ENCODE results near the gene SYT12.

The SYT12 gene

GRCh38 chr11:67027943-67028542 is 5.1 kb downstream of the SYT12 start:
- DNase-seq (ENCODE audit: low read depth in 2 of 2): no peak

- DNase-seq (ENCODE audit: low read depth in 2 of 2): no peak
Measured at GRCh38 chr11:67029146-67029545, 6.2 kb downstream of the SYT12 start.

DNA sequence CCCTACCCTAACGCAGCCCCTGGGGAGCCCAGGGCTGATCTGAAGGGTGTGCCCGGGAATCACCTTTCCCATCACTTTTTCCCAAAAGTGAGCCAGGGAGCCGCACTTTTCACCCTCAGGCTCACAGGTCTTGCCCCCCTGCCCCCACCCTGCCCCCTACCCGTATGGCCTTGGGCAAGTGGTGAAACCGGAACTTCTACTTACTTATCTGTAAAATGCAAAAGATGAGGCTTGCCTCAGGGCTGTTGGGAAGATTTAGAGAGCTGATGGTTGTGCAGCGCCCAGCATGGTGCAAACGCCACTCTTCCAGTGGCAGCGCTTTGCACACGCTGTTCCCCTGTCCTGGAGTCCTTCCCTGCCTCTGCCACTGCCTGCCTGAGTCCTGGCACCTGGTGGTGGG is 8.0 kb downstream of the SYT12 start:
- no peak for DNase-seq (ENCODE audit: low read depth in 2 of 2)

- DNase-seq (ENCODE audit: low read depth in 2 of 2): no peak
Measured at GRCh38 chr11:67031791-67032561, 9.0 kb downstream of the SYT12 start.

DNA sequence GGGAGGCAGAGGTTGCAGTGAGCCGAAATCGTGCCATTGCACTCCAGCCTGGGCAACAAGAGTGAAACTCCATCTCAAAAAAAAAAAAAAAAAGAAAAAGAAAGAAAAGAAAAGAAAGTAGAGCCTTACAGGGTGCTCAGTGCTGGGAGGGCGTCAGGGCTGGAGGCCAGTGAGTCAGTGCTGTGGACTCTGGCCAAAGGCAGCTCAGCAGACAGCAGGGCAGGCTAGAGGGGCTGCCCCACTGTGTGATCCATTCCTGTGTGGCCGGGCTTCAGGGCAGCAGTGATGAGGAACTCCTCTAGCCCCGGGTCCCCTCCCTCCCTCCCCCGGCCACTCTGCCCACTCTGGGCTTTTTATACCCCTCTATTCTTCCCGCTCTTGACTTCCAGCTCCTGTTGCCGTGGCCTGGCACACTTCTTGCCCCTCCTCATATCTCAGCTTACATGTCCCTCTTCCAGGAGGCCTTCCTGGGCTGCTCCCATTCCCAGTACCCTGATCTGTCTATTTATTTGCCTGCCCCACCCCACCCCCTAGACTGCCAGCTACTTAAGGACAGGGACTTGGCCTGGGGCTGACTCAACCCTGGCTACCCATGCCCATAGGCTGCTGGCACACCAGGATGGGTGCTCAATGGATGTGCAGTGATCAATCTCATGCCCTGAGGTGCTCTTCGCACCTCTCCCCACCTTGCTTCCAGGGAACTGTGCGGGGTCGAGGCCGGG is 10.1 kb downstream of the SYT12 start:
- DNase-seq (ENCODE audit: low read depth in 2 of 2): peak; percentile 37 to 44

- DNase-seq (ENCODE audit: low read depth in 2 of 2): peak; percentile 92 to 93
Measured at GRCh38 chr11:67033661-67034166, 10.8 kb downstream of the SYT12 start.

DNA sequence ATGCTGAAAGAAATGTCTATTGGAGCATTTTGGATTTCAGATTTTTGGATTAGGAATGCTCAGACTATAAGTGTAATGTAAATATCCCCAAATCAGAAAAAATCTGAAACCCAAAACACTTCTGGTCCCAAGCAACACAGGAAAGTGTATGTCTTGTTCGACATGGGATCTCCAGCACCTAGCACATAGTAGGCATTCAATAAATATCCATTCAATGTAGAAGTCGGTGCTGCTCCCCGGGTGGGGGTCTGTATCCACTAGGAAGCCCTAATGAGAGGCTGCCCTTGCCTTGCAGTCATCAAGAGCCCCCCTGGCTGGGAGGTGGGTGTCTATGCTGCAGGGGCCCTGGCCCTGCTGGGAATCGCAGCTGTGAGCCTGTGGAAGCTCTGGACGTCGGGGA is 11.4 kb downstream of the SYT12 start:
- no peak for DNase-seq (ENCODE audit: low read depth in 2 of 2)

DNA sequence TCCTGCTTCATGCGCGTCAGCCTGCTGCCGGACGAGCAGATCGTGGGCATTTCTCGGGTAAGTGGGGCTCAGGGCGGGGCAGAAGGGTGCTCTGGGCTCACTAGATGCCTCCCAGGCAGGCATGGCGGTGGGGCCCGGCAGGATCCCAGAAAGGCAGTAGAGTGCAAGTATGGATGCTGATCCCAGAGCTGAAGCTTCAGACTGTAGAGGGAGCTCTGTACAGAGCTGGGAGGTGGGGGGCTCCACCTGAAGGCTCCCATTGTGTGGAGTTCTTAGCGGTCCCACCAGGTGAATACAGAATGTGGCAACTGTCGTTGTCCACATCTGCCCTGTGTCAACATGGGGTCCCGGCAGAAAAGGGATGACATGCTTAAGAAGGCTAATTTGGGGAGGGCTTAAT is 17.2 kb downstream of the SYT12 start:
- DNase-seq (ENCODE audit: low read depth in 2 of 2): no peak

DNA sequence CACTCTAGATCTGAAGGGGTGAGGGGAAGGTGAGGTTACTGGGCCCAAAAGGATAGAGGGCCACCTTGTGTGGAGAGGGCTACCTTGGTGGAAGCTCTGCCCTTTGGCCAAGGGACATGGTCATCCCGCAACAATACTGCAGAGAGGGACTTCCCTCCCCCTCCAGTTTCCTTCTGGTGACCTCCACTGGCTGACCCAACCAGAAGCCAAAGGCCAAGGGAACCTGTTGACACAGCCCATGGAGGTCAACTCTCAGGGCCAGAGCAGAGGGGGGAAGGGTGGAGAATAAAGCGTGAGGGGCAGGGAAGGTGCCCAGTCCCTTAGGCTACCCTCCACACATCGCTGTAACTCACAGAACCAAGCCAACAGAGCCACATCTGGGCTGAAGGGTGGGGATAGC is 18.7 kb downstream of the SYT12 start:
- no peak for DNase-seq (ENCODE audit: low read depth in 2 of 2)

- no peak for DNase-seq (ENCODE audit: low read depth in 2 of 2)
Measured at GRCh38 chr11:67043572-67044349, 20.8 kb downstream of the SYT12 start.

DNA sequence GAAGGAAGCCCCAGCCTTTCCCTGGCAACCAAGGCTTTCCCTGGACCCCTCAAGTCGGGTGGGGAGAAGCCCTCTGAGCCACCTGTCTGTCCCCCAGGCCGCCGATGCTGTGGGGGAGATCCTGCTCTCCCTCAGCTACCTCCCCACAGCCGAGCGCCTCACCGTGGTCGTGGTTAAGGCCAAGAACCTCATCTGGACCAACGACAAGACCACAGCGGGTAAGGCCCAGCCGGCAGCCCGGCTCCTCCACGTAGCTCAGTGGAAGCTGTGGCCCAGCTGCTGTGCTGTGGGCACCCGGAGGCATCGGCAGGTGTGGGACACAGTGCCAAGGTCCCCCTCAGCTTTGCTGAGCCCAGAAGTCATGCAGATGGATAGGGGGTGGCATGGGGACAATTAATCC is 21.6 kb downstream of the SYT12 start:
- DNase-seq (ENCODE audit: low read depth in 2 of 2): no peak

- DNase-seq (ENCODE audit: low read depth in 2 of 2): peak in 1 of 2 experiments; percentile 20
Measured at GRCh38 chr11:67045314-67045713, 22.4 kb downstream of the SYT12 start.

DNA sequence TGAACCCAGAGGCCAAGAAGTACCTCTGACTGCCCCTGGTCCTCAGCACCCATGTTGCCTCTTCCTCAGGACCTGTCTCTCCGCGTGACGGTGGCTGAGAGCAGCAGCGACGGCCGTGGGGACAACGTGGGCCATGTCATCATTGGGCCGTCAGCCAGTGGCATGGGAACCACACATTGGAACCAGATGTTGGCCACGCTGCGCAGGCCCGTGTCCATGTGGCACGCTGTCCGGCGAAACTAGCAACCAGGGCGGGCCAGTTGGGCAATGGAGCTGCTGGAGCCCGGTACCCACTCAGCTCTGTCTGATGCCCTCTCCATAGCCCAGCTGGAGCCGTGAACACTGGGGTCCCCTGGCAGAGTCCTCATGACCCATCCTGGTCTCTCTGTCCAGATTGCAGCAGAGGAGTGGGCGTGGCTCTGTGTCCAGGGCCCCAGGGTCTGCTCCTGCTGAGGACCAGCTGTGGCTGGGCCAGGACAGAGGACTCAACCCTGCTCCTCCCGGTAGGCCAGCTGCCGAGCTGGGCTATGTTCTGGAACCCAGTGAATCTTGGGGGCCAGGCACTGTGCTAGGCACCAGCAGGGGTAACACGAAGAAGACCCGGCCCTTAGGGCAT is 25.7 kb downstream of the SYT12 start:
- DNase-seq (ENCODE audit: low read depth in 2 of 2): no peak

DNA sequence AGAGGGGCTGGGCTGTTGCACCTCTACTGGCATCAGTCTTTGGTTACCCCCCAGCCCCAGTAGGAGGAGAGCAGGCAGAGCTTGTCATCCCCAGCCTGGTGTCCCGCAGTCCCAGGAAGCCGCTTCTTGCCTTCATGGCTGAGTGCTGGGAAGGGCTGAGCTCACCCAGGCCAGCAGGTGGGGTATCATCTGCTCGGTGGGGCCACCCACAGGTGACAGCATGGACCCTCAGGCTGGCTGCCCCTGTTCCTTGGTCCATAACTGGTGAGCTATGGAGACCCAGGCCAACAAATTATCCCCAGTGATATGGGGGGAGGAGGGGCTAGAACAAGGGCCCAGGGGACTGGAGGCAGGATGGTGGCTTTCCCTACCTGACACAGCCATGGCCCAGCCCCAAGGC is 27.2 kb downstream of the SYT12 start:
- DNase-seq (ENCODE audit: low read depth in 2 of 2): no peak

DNA sequence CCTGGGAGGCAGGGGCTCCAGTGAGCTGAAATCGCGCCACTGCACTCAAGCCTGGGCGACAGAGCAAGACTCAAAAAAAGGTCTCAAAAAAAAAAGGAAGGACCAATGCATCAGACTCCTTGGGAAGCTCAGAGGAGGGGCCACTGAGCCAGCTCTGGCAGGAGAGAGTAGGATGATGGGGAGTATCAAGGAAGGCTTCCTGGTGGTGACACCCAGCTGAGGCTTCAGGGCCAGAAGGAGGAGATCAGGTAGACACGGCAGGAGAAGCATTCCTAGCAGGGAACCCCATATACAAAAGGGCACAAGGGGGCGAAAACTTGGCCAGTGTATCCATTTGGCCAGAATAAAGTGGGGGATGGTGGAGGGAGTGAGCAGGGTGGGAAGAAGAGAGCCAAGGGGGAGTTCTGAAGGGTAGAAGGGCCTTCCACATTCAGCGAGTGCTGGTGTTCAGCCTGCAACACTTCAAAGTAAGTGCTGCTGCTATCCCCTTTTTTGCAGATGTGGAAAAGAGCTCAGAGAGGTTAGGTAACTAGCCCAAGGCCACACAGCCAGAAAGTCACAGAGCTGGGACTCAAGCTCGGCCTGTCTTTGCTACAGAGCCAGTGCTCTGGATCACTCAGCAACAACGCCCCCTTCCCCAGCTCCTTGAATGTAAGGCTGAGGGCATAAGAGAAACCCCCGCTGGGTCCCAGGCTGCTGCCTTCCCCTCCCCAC is 28.4 kb downstream of the SYT12 start:
- no peak for DNase-seq (ENCODE audit: low read depth in 2 of 2)

DNA sequence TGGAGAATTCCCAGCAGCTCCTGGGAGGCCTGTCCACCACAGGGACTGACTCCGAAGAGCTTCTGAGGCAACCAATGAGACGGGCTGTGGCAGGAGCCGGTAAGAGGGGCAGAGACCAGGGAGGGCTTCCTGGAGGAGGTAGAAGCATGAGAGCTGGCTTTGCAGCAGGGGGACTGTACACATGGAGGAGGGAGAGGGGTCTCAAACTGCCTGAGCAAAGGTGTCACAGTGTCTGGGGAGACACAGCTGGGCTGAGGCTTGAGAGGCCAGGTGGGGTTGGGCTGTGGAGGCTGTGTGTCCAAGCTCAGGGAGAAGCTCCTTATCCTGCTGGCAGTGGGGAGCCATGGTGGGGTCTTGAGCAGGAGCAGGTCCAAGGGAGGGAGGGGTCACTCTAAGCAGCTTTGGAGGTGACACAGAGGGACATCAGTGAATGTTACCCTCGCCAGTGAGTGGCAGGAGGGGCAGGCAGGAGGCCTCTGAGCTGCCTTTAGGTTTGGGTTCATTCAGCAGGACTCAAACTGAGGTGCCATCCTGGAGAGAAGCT is 29.1 kb downstream of the SYT12 start:
- DNase-seq (ENCODE audit: low read depth in 2 of 2): no peak

DNA sequence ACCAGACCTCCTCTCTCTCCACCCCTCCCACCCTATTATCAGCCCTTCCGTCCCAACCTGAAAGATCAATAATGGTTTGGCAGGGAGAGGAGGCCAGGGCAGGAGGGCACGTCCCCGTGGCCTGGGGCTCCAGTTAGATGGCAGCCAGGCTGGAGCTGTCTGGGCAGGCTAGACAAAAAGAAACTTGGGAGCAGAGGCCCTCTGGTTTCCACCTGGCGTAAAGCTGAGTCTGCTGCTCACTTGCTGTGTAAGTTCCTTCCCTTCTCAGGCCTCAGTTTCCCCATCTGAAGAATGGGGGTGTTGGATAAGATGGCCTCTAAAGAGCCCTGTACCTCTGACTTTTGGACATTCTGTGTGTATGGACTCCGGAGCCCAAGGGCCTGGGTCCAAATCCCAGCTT is 30.0 kb downstream of the SYT12 start:
- no peak for DNase-seq (ENCODE audit: low read depth in 2 of 2)

DNA sequence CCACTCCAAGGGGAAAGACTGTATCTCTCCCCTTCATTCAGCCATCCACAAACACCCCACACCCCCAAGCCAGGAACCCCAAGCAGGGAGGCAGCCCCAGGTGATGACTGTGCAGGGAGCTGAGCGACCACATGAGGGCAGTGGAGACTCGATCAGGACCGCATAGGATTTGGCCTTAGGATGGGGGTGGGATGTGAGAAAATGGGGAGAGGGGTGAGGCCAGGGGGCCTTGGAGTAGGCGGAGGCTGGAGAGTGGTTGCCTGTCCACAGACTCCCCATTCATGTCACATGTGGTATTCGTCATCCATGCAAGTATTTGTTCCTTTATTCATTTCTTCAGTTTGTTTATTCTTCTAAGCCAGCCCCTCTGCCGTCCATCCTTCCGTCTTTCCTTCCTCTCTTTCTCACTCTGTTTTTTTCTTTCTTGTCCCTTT is 31.0 kb downstream of the SYT12 start:
- no peak for DNase-seq (ENCODE audit: low read depth in 2 of 2)

DNA sequence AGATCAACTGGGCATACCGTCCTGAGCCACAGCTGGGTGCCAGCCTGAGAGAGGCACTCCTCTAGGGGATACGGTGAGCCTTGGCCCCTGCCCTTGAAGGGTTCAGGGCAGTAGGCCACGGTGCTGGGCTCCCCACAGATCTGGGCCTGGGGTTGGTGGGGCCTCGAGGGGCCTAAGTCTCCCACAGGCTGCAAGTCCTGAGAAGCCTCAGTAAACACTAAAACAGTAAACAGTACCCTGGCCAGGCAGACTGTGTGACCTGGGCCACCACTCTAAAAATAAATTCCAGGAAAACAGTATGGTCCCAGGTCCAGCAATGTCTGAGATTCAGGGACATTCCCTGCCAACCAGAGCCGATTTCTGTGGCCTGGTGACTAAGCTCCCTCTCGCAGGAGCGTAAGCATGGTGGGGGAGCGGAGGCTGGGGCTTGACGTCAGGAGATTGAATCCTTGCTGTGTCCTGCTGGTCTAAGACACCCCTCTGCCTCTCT is 31.5 kb downstream of the SYT12 start:
- DNase-seq (ENCODE audit: low read depth in 2 of 2): no peak

DNA sequence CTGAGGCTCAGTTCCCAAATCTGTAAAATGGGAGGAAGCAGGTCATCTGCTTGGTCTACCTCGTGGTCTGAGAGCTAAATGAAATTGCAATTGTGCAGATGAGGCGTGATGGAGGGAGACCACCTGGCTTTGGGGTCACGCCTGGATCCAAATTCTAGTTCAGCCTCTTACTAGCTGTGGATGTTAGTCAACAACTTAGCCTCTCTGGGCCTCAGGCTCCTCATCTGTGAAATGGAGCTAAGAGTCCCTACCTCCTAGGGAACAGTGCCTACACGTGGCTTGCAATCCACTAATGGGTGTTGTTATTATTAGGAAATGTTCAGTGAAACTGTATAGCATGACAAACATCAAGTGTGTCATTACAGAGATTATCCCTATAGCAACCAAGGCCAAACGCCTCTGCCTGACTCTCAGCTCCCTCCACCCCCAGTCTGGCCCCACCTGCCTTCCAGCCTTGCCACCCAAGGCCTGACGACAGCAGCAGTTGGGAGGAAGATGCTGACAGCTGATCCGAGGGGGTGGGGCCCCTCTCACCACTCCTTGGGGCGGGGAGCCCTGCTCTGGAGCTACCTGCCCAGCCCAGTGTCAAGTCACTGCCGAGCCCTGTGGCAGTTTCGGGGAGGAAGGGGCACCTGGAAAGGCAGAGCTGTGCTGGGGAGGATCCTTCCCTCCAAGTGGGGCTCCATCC is 32.0 kb downstream of the SYT12 start:
- DNase-seq (ENCODE audit: low read depth in 2 of 2): no peak

Data from fibroblast of skin of left biceps (primary cell).